ENCODE measurements around the gene TM9SF1. TPM values are rescaled to one million over a fixed set of nuclear protein-coding genes. Genes with fewer than 3 reads are reported as not detected.

TM9SF1 gene
- total and polyA plus RNA-seq, 10 of the 15 experiments (the other 5 are each of a cell fraction or from before 2014, with no cell fraction given), result 7.2 to 39.2 (median 17.6) TPM

GRCh38 chr14:24216345-24216699, 21.1 kb upstream of the TM9SF1 start:
- peak overlapping the region; percentile 85; the same call in 1 of the 2 replicates for H3K9ac ChIP-seq (ENCODE audit: control insufficient read depth, insufficient read depth, low read length)
- no peak for TF ChIP-seq MYC (IDR thresholded peaks at IDR 0.05; ENCODE audit: insufficient read depth, insufficient read length, insufficient replicate concordance, low read length, severe bottlenecking)
- TF ChIP-seq USF1 (IDR thresholded peaks at IDR 0.05; ENCODE audit: borderline replicate concordance, extremely low read length, insufficient read depth, low read depth, low read length), result no peak
- TF ChIP-seq IKZF2 (IDR thresholded peaks at IDR 0.05), result no peak
- TF ChIP-seq RUNX3 (IDR thresholded peaks at IDR 0.05; ENCODE audit: low read length), result no peak
- no peak for TF ChIP-seq EP300 (IDR thresholded peaks at IDR 0.05; ENCODE audit: borderline replicate concordance in 1 of 2, control insufficient read depth in 1 of 2, low read depth in 2 of 2, low read length in 2 of 2)
- no peak for TF ChIP-seq SRF (IDR thresholded peaks at IDR 0.05; ENCODE audit: low read depth in 2 of 2, low read length in 2 of 2)
- TF ChIP-seq RBBP5 (conservative IDR thresholded peaks at IDR 0.05), result no peak
- TF ChIP-seq CBX3 (IDR thresholded peaks at IDR 0.05; ENCODE audit: borderline replicate concordance, low read depth), result no peak
- no peak for TF ChIP-seq BCLAF1 (IDR thresholded peaks at IDR 0.05)
- TF ChIP-seq ATF7 (IDR thresholded peaks at IDR 0.05; ENCODE audit: low read depth), result no peak
- no peak for TF ChIP-seq ETV6 (conservative IDR thresholded peaks at IDR 0.05 in 1 of 2, IDR thresholded peaks at IDR 0.05 in 1 of 2; ENCODE audit: borderline replicate concordance in 1 of 2, low read depth in 1 of 2)
- TF ChIP-seq BHLHE40 (IDR thresholded peaks at IDR 0.05; ENCODE audit: borderline replicate concordance in 1 of 2, low read depth in 2 of 2, low read length in 1 of 2), result no peak
- TF ChIP-seq CREM (IDR thresholded peaks at IDR 0.05; ENCODE audit: low read depth), result no peak
- no peak for TF ChIP-seq ZBTB33 (IDR thresholded peaks at IDR 0.05)
- no peak for TF ChIP-seq BACH1 (IDR thresholded peaks at IDR 0.05; ENCODE audit: borderline replicate concordance)
- TF ChIP-seq, protein P1, sequence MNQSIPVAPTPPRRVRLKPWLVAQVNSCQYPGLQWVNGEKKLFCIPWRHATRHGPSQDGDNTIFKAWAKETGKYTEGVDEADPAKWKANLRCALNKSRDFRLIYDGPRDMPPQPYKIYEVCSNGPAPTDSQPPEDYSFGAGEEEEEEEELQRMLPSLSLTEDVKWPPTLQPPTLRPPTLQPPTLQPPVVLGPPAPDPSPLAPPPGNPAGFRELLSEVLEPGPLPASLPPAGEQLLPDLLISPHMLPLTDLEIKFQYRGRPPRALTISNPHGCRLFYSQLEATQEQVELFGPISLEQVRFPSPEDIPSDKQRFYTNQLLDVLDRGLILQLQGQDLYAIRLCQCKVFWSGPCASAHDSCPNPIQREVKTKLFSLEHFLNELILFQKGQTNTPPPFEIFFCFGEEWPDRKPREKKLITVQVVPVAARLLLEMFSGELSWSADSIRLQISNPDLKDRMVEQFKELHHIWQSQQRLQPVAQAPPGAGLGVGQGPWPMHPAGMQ (IDR thresholded peaks at IDR 0.05; ENCODE audit: borderline replicate concordance), result no peak

More at GRCh38 chr14:24216345-24216699, 21.1 kb upstream of the TM9SF1 start:
- ChIA-PET SMC1A (ENCODE audit: uncharacterized antibody, unreplicated experiment) (interaction anchor here (0.8 to 2.6 kb wide), 9 partner anchors 19 to 136 kb away, joined by 3 to 17 read pairs (median 5); partner anchors contain the start of genes CIDEB, IRF9 and TINF2), POLR2A (interaction anchor here (0.9 to 3.6 kb wide), 10 partner anchors 12 to 83 kb away, joined by 3 to 18 read pairs (median 6); partner anchors contain the start of genes DHRS1, IRF9, NOP9 and PSME2), RAD21 (ENCODE audit: unreplicated experiment) (interaction anchor here (0.7 to 3.6 kb wide), 14 partner anchors 12 to 150 kb away, joined by 3 to 23 read pairs (median 6); partner anchors contain the start of genes CIDEB, DHRS1, EMC9 and NOP9), CTCF (interaction anchor here (0.7 to 6.3 kb wide), 20 partner anchors 8 to 108 kb away, joined by 3 to 54 read pairs (median 5); partner anchors contain the start of genes CIDEB, DCAF11, DHRS1 and IRF9)
- peak overlapping the region; percentile 75 for H3K4me2 ChIP-seq (ENCODE audit: control insufficient read depth, insufficient read depth)
- BruUV-seq (replicated peaks), result no TSS peak
- H3K36me3 ChIP-seq (ENCODE audit: control insufficient read depth in 2 of 2, insufficient read depth in 2 of 2, low read length in 1 of 2), result peaks cover 2 to 15% of the 10 kb centered on the region in 2 experiments
- H3K4me3 ChIP-seq, result no peak overlapping the region
- no peak for ATAC-seq
- H3K27ac ChIP-seq (ENCODE audit: control insufficient read depth, insufficient read depth), result no peak overlapping the region
- H2AFZ ChIP-seq (ENCODE audit: control insufficient read depth, low read depth, low read length), result no peak overlapping the region
- H3K4me1 ChIP-seq (ENCODE audit: control insufficient read depth, insufficient read depth, low read length), result peaks cover 15% of the 10 kb centered on the region
- no peaks in the 10 kb centered on the region for H4K20me1 ChIP-seq (ENCODE audit: control insufficient read depth, insufficient read depth)
- no peaks in the 10 kb centered on the region for H3K27me3 ChIP-seq (replicated peaks in 1 of 2; ENCODE audit: control insufficient read depth in 2 of 2, insufficient read depth in 2 of 2, low read length in 1 of 2)
- FAIRE-seq, result no peak
- DNase-seq (ENCODE audit: low read depth, low spot score), result no peak
- H3K79me2 ChIP-seq (ENCODE audit: control insufficient read depth, insufficient read depth, low read length), result peaks cover 20% of the 10 kb centered on the region
- intact Hi-C loops (cut with micrococcal nuclease; ENCODE audit: unreplicated experiment), result loop anchor here (1.0 to 10.0 kb wide), 4 partner anchors 26 to 202 kb away; partner anchors contain the start of genes RABGGTA and TINF2
- in situ Hi-C loops (cut with MboI), result no loop called here
- 61% methylated on average over 2 of the region's 2 CpGs for WGBS (ENCODE audit: insufficient coverage, insufficient replicate concordance, low lambda C conversion rate, missing lambda C conversion rate)
- no peaks in the 10 kb centered on the region for H3K9me3 ChIP-seq (replicated peaks; ENCODE audit: control insufficient read depth, insufficient read depth, low read length)

Data from GM12878 (cell line).